PC-9 (cell line): ENCODE measurements around the gene TTC7B. TPM values are rescaled to one million over a fixed set of nuclear protein-coding genes. Genes with fewer than 3 reads are reported as not detected.

ENCODE experiments used
- BruUV-seq: library from RNA; stranded (reverse); fragments of 400-500 nt; replicated peaks from 2 replicates; lab custom pipeline; 2021; lab: Mats Ljungman, UMichigan
- CTCF ChIA-PET: fragments of 300-600 bp; sonication (Branson Sonifier 250); formaldehyde crosslinking; loops from one replicate; lab custom pipeline; 2022; ENCODE audit warnings: antibody characterized with exemption; lab: Charles Lee
- POLR2A ChIA-PET: fragments of 300-600 bp; sonication (Branson Sonifier 250); formaldehyde crosslinking; loops from one replicate; lab custom pipeline; 2022; ENCODE audit warnings: antibody characterized with exemption; ENCODE audit not compliant: unreplicated experiment; lab: Charles Lee
- DNase-seq, 2 experiments: peaks; one replicate each; pipeline versions ENCODE4 v3.0.0 to v3.0.0-alpha.2; 2015 to 2022; ENCODE audit warnings: mixed read lengths in 1 of 2
- H2AFZ ChIP-seq: fragments of 200-600 bp; sonication (generic); 2 replicates; pipeline ENCODE4 v1.8.1; 2017; ENCODE audit warnings: antibody characterized with exemption
- H3F3A ChIP-seq: fragments of 200-600 bp; sonication (generic); 2 replicates; pipeline ENCODE4 v1.8.1; 2017; ENCODE audit warnings: antibody characterized with exemption, mild to moderate bottlenecking, low read depth; ENCODE audit not compliant: insufficient read depth
- H3K27ac ChIP-seq: fragments of 200-600 bp; sonication (generic); 2 replicates; pipeline ENCODE4 v1.6.1; 2016; ENCODE audit warnings: mixed run types
- H3K27me3 ChIP-seq: fragments of 200-600 bp; sonication (generic); 2 replicates; pipeline ENCODE4 v1.6.1; 2016; ENCODE audit warnings: low read depth, mixed run types; ENCODE audit not compliant: insufficient read depth
- H3K36me3 ChIP-seq: fragments of 200-600 bp; sonication (generic); 2 replicates; pipeline ENCODE4 v1.6.1; 2016; ENCODE audit warnings: low read depth, mixed run types
- H3K4me1 ChIP-seq: fragments of 200-600 bp; sonication (generic); replicated peaks from 2 replicates; pipeline ENCODE4 v1.6.1; 2016; ENCODE audit warnings: mixed run types; ENCODE audit not compliant: insufficient read depth
- H3K4me2 ChIP-seq: fragments of 200-600 bp; sonication (generic); 2 replicates; pipeline ENCODE4 v1.6.1; 2017; ENCODE audit warnings: mixed run types
- H3K4me3 ChIP-seq: fragments of 200-600 bp; sonication (generic); 2 replicates; pipeline ENCODE4 v1.6.1; 2016; ENCODE audit warnings: mixed run types
- H3K79me2 ChIP-seq: fragments of 200-600 bp; sonication (generic); 2 replicates; pipeline ENCODE4 v1.6.1; 2017; ENCODE audit warnings: low read depth, mixed run types
- H3K9me2 ChIP-seq: fragments of 200-600 bp; sonication (generic); 2 replicates; pipeline ENCODE4 v1.8.1; 2017; ENCODE audit warnings: mild to moderate bottlenecking; ENCODE audit not compliant: insufficient read depth
- H3K9me3 ChIP-seq: fragments of 200-600 bp; sonication (generic); 2 replicates; pipeline ENCODE4 v1.8.1; 2016; ENCODE audit warnings: low read depth; ENCODE audit not compliant: insufficient read depth
- H4K20me1 ChIP-seq: fragments of 200-600 bp; sonication (generic); 2 replicates; pipeline ENCODE4 v1.8.1; 2017; ENCODE audit not compliant: insufficient read depth
- CTCF ChIP-seq: fragments of 200-600 bp; sonication (generic); conservative IDR thresholded peaks from 2 replicates; pipeline ENCODE4 v1.6.1; 2017; ENCODE audit warnings: mixed run types, antibody characterized with exemption, mild to moderate bottlenecking, moderate library complexity
- EZH2 ChIP-seq: fragments of 200-600 bp; sonication (generic); IDR thresholded peaks from 2 replicates; pipeline ENCODE4 v1.8.0; 2017; ENCODE audit warnings: antibody characterized with exemption, low read depth
- intact Hi-C: fragments of 100-400 bp; cut with micrococcal nuclease; formaldehyde crosslinking; loops from one replicate; pipeline ENCODE4 v1.10.0; 2022; ENCODE audit not compliant: unreplicated experiment
- total RNA-seq: library from RNA; stranded (reverse); gene quantifications from 2 replicates; pipeline ENCODE4 v1.2.3, GENCODE V29; 2021

TTC7B gene
- total RNA-seq, 1 experiment from 2014 or later = 6.8 TPM

GRCh38 chr14:90661866-90662265 is 154.4 kb downstream of the TTC7B start:
- no peaks in the 10 kb centered on the region for H3K79me2 ChIP-seq
- POLR2A ChIA-PET = no interaction called here
- no peak overlapping the region for H3K4me2 ChIP-seq
- intact Hi-C loops = no loop called here
- H4K20me1 ChIP-seq = no peaks in the 10 kb centered on the region
- no peaks in the 10 kb centered on the region for H3K4me1 ChIP-seq
- BruUV-seq = no TSS peak
- no peaks in the 10 kb centered on the region for H3K9me3 ChIP-seq
- H3K27me3 ChIP-seq = no peaks in the 10 kb centered on the region
- no peak overlapping the region for H3K4me3 ChIP-seq
- no peak overlapping the region for H2AFZ ChIP-seq
- no peak for DNase-seq
- no peaks in the 10 kb centered on the region for H3F3A ChIP-seq
- H3K27ac ChIP-seq = no peak overlapping the region
- no peaks in the 10 kb centered on the region for H3K9me2 ChIP-seq
- TF ChIP-seq CTCF = no peak
- TF ChIP-seq EZH2 = no peak
- CTCF ChIA-PET = no interaction called here
- no peaks in the 10 kb centered on the region for H3K36me3 ChIP-seq

- Histone ChIP-seq H3K4me2 (no peak overlapping the region), H2AFZ (no peak overlapping the region), H3K36me3 (no peaks in the 10 kb centered on the region), H4K20me1 (no peaks in the 10 kb centered on the region), H3K4me3 (no peak overlapping the region), H3K9me3 (no peaks in the 10 kb centered on the region), H3K4me1 (no peaks in the 10 kb centered on the region), H3K27me3 (no peaks in the 10 kb centered on the region), H3K79me2 (no peaks in the 10 kb centered on the region), H3K9me2 (no peaks in the 10 kb centered on the region), H3K27ac (no peak overlapping the region), H3F3A (no peaks in the 10 kb centered on the region)
- ChIA-PET POLR2A (no interaction called here), CTCF (no interaction called here)
- intact Hi-C loops = no loop called here
- DNase-seq = no peak
- TF ChIP-seq EZH2 (no peak), CTCF (no peak)
- no TSS peak for BruUV-seq
Observed at GRCh38 chr14:90660865-90661570, 155.2 kb downstream of the TTC7B start.

- no TSS peak for BruUV-seq
- H3K4me2 ChIP-seq = no peak overlapping the region
- H2AFZ ChIP-seq = no peak overlapping the region
Observed at GRCh38 chr14:90659156-90659555, 157.1 kb downstream of the TTC7B start.

More at GRCh38 chr14:90659156-90659555, 157.1 kb downstream of the TTC7B start:
- Histone ChIP-seq H3K4me3 (no peak overlapping the region), H3K9me2 (no peaks in the 10 kb centered on the region), H3K79me2 (no peaks in the 10 kb centered on the region), H3F3A (no peaks in the 10 kb centered on the region), H4K20me1 (no peaks in the 10 kb centered on the region), H3K27me3 (no peaks in the 10 kb centered on the region), H3K27ac (no peak overlapping the region), H3K36me3 (no peaks in the 10 kb centered on the region), H3K9me3 (no peaks in the 10 kb centered on the region), H3K4me1 (no peaks in the 10 kb centered on the region)
- ChIA-PET POLR2A (no interaction called here), CTCF (no interaction called here)
- no peak for TF ChIP-seq CTCF
- TF ChIP-seq EZH2 = no peak
- no peak for DNase-seq
- intact Hi-C loops = no loop called here
